Measurements from ENCODE around the gene RIMS4.

Gene RIMS4

DNA sequence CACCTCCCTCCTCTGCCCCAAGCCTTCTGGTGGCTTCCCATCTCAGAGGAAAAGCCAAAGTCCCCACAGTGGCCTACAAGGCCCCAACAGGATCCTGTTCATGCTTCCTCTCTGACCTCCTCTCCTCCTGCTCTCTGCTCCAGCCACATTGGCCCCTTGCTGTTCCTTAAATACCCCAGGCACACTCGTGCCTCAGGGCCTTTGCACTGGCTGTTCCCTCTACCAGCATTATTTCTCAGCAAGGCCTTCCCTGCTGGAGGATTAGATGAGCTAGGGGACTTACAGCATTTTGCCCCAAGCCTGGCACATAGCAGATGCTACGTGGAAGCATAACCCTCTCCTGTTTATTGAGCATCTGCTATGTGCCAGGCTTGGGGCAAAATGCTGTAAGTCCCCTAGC lies 87.4 kb downstream of the RIMS4 start:
- H3K27me3 ChIP-seq = no peaks in the 10 kb centered on the region
- no peaks in the 10 kb centered on the region for H3K9me3 ChIP-seq
- no peak overlapping the region for H3K27ac ChIP-seq
- H3K4me1 ChIP-seq (ENCODE audit: control insufficient read depth in 1 of 2, insufficient read depth in 1 of 2, low read depth in 1 of 2, low read length in 1 of 2) = no peaks in the 10 kb centered on the region
- no peak overlapping the region for H3K4me3 ChIP-seq (ENCODE audit: low read depth in 1 of 2, low read length in 1 of 2)
- TF ChIP-seq, protein P1, sequence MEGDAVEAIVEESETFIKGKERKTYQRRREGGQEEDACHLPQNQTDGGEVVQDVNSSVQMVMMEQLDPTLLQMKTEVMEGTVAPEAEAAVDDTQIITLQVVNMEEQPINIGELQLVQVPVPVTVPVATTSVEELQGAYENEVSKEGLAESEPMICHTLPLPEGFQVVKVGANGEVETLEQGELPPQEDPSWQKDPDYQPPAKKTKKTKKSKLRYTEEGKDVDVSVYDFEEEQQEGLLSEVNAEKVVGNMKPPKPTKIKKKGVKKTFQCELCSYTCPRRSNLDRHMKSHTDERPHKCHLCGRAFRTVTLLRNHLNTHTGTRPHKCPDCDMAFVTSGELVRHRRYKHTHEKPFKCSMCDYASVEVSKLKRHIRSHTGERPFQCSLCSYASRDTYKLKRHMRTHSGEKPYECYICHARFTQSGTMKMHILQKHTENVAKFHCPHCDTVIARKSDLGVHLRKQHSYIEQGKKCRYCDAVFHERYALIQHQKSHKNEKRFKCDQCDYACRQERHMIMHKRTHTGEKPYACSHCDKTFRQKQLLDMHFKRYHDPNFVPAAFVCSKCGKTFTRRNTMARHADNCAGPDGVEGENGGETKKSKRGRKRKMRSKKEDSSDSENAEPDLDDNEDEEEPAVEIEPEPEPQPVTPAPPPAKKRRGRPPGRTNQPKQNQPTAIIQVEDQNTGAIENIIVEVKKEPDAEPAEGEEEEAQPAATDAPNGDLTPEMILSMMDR (IDR thresholded peaks at IDR 0.05) = no peak
- H3K36me3 ChIP-seq = no peaks in the 10 kb centered on the region

DNA sequence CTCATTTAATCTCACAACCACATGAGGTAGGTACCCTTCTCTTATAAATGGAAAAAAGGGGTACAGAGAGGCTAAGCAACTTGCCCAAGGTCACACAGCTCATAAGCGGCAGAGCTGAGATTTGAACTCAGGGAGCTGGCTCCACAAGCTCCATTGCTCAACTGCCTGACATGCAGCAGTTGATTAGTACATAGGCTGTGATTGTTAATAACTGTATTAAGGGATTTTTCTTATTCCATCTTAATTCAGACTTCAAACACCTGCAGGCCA lies 88.6 kb downstream of the RIMS4 start:
- Histone ChIP-seq H3K4me1 (ENCODE audit: control insufficient read depth in 1 of 2, insufficient read depth in 1 of 2, low read depth in 1 of 2, low read length in 1 of 2) (no peaks in the 10 kb centered on the region), H3K36me3 (no peaks in the 10 kb centered on the region)
- TF ChIP-seq, protein P1 (IDR thresholded peaks at IDR 0.05) = no peak

GRCh38 chr20:44720997-44721784 lies 89.2 kb downstream of the RIMS4 start:
- TF ChIP-seq, protein P1 (IDR thresholded peaks at IDR 0.05) = no peak
- Histone ChIP-seq H3K4me1 (ENCODE audit: control insufficient read depth in 1 of 2, insufficient read depth in 1 of 2, low read depth in 1 of 2, low read length in 1 of 2) (no peaks in the 10 kb centered on the region), H3K27ac (no peak overlapping the region), H3K9me3 (no peaks in the 10 kb centered on the region), H3K4me3 (ENCODE audit: low read depth in 1 of 2, low read length in 1 of 2) (no peak overlapping the region), H3K27me3 (no peaks in the 10 kb centered on the region), H3K36me3 (no peaks in the 10 kb centered on the region)

More for the DNA sequence above, 88.6 kb downstream of the RIMS4 start:
- Histone ChIP-seq H3K27me3 (no peaks in the 10 kb centered on the region), H3K9me3 (no peaks in the 10 kb centered on the region), H3K4me3 (ENCODE audit: low read depth in 1 of 2, low read length in 1 of 2) (no peak overlapping the region), H3K27ac (no peak overlapping the region)

- H3K9me3 ChIP-seq = no peaks in the 10 kb centered on the region
- no peak overlapping the region for H3K4me3 ChIP-seq (ENCODE audit: low read depth in 1 of 2, low read length in 1 of 2)
- H3K4me1 ChIP-seq (ENCODE audit: control insufficient read depth in 1 of 2, insufficient read depth in 1 of 2, low read depth in 1 of 2, low read length in 1 of 2) = no peaks in the 10 kb centered on the region
- H3K27me3 ChIP-seq = no peaks in the 10 kb centered on the region
- no peak overlapping the region for H3K27ac ChIP-seq
- TF ChIP-seq, protein P1 (IDR thresholded peaks at IDR 0.05) = no peak
- H3K36me3 ChIP-seq = no peaks in the 10 kb centered on the region
These were observed 89.7 kb downstream of the RIMS4 start for GRCh38 chr20:44720621-44720996.

- Histone ChIP-seq H3K27ac (no peak overlapping the region), H3K36me3 (no peaks in the 10 kb centered on the region), H3K4me1 (ENCODE audit: control insufficient read depth in 1 of 2, insufficient read depth in 1 of 2, low read depth in 1 of 2, low read length in 1 of 2) (no peaks in the 10 kb centered on the region), H3K9me3 (no peaks in the 10 kb centered on the region), H3K4me3 (ENCODE audit: low read depth in 1 of 2, low read length in 1 of 2) (no peak overlapping the region), H3K27me3 (no peaks in the 10 kb centered on the region)
- TF ChIP-seq, protein P1 (IDR thresholded peaks at IDR 0.05) = no peak
These were observed 90.5 kb downstream of the RIMS4 start for GRCh38 chr20:44719841-44720240.
